ENCODE data around the gene ZDHHC3. TPM values are rescaled to one million over a fixed set of nuclear protein-coding genes. Genes with fewer than 3 reads are reported as not detected.

ZDHHC3 gene
- total and polyA plus RNA-seq, 4 donors = 15.4 to 43.0 (median 24.4) TPM

GRCh38 chr3:44926172-44926571, 49.8 kb downstream of the ZDHHC3 start:
- DNase-seq (ENCODE audit: low spot score) = no peak
- 97% methylated on average over 10 of the region's 10 CpGs for WGBS
- peaks cover 7 to 54% (median 23%) of the 10 kb centered on the region in 4 donors for H3K36me3 ChIP-seq (ENCODE audit: control insufficient read depth in 4 of 4, insufficient read depth in 3 of 4, low read depth in 1 of 4, low read length in 3 of 4)

GRCh38 chr3:44924457-44925084, 51.4 kb downstream of the ZDHHC3 start:
- no peak overlapping the region for H3K27ac ChIP-seq (ENCODE audit: low read depth in 1 of 2, low read length in 2 of 2)
- no peak overlapping the region for H3K9ac ChIP-seq (ENCODE audit: low read depth in 1 of 2, low read length in 2 of 2)
- peaks cover 7 to 48% (median 21%) of the 10 kb centered on the region in 4 donors for H3K36me3 ChIP-seq (ENCODE audit: control insufficient read depth in 4 of 4, insufficient read depth in 3 of 4, low read depth in 1 of 4, low read length in 3 of 4)
- no peaks in the 10 kb centered on the region for H3K27me3 ChIP-seq (ENCODE audit: control insufficient read depth in 4 of 4, insufficient read depth in 4 of 4, low read length in 3 of 4)
- H3K4me3 ChIP-seq (ENCODE audit: low read depth in 1 of 3, low read length in 3 of 3) = no peak overlapping the region
- DNase-seq (ENCODE audit: low spot score) = no peak
- 97% methylated on average over 5 of the region's 5 CpGs for WGBS
- H3K9me3 ChIP-seq (ENCODE audit: control insufficient read depth in 4 of 4, low read length in 3 of 4) = no peaks in the 10 kb centered on the region
- no peaks in the 10 kb centered on the region for H3K4me1 ChIP-seq (ENCODE audit: control insufficient read depth in 4 of 4, insufficient read depth in 4 of 4, low read length in 3 of 4)
- TF ChIP-seq NR2F2 (IDR thresholded peaks at IDR 0.05) = no peak
- TF ChIP-seq RAD21 (IDR thresholded peaks at IDR 0.05) = no peak
- TF ChIP-seq CTCF (IDR thresholded peaks at IDR 0.05; ENCODE audit: low read depth, low read length, missing input control) = no peak

More at GRCh38 chr3:44926172-44926571, 49.8 kb downstream of the ZDHHC3 start:
- Histone ChIP-seq H3K9ac (ENCODE audit: low read depth in 1 of 2, low read length in 2 of 2) (no peak overlapping the region), H3K27me3 (ENCODE audit: control insufficient read depth in 4 of 4, insufficient read depth in 4 of 4, low read length in 3 of 4) (no peaks in the 10 kb centered on the region), H3K9me3 (ENCODE audit: control insufficient read depth in 4 of 4, low read length in 3 of 4) (no peaks in the 10 kb centered on the region), H3K4me3 (ENCODE audit: low read depth in 1 of 3, low read length in 3 of 3) (no peak overlapping the region), H3K4me1 (ENCODE audit: control insufficient read depth in 4 of 4, insufficient read depth in 4 of 4, low read length in 3 of 4) (no peaks in the 10 kb centered on the region), H3K27ac (ENCODE audit: low read depth in 1 of 2, low read length in 2 of 2) (no peak overlapping the region)
- TF ChIP-seq SP1 (IDR thresholded peaks at IDR 0.05) (no peak), RXRA (IDR thresholded peaks at IDR 0.05) (no peak), CTCF (IDR thresholded peaks at IDR 0.05; ENCODE audit: low read depth, low read length, missing input control) (no peak), MAX (IDR thresholded peaks at IDR 0.05) (no peak), NR2F2 (IDR thresholded peaks at IDR 0.05) (no peak), TAF1 (conservative IDR thresholded peaks at IDR 0.05) (no peak), YY1 (IDR thresholded peaks at IDR 0.05) (no peak), EGR1 (IDR thresholded peaks at IDR 0.05; ENCODE audit: low read depth in 2 of 2) (no peak), ATF3 (IDR thresholded peaks at IDR 0.05) (no peak), FOXA1 (IDR thresholded peaks at IDR 0.05) (no peak), FOXA2 (IDR thresholded peaks at IDR 0.05) (no peak)

Measured in liver (tissue), 9 donors.